Left lobe of liver (tissue), 2 donors: ENCODE measurements around the gene HSD11B1. TPM values are rescaled to one million over a fixed set of nuclear protein-coding genes. Genes with fewer than 3 reads are reported as not detected.

Source experiments
- ATAC-seq: fragments of 200-7000 bp; cut with Tn5 transposase; one replicate; pipeline ENCODE4 v1.9.1; 2020; ENCODE audit warnings: mild to moderate bottlenecking, moderate library complexity
- DNase-seq: peaks from one replicate; pipeline ENCODE4 v3.0.0-alpha.2; 2020; ENCODE audit warnings: low spot score
- total RNA-seq: library from RNA; stranded (reverse); gene quantifications from one replicate; pipeline ENCODE4 v1.2.1, GENCODE V29; 2021
- donor health status: DM: no; HTN: no; CAD: no; lungs with moderate emphysema.
- donor health status: DM: no; HTN: yes; CAD: no.

HSD11B1 gene
- total RNA-seq, 1 donor from 2014 or later: 479 TPM

GRCh38 chr1:209723756-209724693 is 19.4 kb downstream of the HSD11B1 start:
- DNase-seq (peak; percentile 65), ATAC-seq (peak; percentile 59)

DNA sequence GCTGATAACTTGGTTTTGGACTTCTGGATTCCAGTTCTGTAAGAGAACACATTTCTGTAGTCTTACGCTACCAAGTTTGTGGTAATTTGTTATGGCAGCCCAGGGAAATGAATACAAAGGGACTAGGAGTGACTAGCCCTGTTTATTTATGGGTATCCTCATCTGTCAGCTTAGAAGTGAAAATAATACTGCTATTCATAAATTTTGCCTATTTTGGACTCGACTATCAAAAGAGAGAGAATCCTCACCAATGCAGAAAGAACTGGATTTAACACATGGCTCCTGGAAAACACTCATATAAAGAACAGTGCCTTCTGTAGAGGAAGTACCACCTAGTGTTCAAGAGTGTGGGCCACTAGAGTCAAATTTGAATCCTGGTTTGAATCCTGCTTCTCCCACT is 22.6 kb downstream of the HSD11B1 start:
- no peak for DNase-seq
- no peak for ATAC-seq

- ATAC-seq (no peak), DNase-seq (no peak)
Observed at GRCh38 chr1:209727785-209728184, 23.1 kb downstream of the HSD11B1 start.

GRCh38 chr1:209728466-209728865 is 23.8 kb downstream of the HSD11B1 start:
- DNase-seq: no peak
- peak; percentile 30 for ATAC-seq

- no peak for DNase-seq
- ATAC-seq: no peak
Observed at GRCh38 chr1:209729436-209729835, 24.8 kb downstream of the HSD11B1 start.

GRCh38 chr1:209732725-209733124 is 28.1 kb downstream of the HSD11B1 start:
- DNase-seq (no peak), ATAC-seq (peak; percentile 75)

DNA sequence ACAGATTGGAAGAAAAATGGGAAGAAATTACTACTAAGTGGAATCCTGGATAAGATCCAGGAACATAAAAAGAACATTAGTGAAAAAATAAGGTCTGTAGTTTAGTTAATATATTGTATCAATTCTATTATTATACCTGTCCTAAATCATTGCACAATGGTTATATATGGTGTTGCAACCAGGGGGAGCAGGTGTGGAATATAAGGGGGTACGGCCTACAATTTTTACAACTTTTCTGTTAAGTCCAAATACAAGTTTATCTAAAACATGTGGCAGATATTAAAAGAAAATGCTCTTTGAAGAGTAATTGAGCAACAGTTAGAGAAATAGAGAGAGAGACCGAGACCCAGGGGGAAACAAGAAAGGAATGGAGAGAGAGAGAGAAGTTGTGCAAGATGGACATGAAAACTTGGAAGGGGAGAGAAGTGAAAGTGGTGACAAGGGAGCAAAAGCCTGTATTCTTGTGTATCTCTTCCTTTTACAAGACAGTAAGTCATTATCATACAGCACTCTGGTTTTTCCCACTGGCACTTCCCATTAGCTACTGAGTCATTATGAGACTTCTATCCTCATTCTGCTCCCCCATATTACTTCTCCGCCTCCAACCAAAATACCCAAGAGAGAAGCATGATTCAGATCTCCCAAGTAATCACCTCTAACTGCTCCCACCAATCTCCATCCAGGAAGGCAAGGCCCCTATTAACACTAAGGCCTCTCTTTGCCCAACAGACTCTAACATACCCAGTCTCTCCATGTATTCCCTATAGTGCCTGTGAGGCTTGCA is 29.0 kb downstream of the HSD11B1 start:
- DNase-seq (no peak), ATAC-seq (no peak)

DNA sequence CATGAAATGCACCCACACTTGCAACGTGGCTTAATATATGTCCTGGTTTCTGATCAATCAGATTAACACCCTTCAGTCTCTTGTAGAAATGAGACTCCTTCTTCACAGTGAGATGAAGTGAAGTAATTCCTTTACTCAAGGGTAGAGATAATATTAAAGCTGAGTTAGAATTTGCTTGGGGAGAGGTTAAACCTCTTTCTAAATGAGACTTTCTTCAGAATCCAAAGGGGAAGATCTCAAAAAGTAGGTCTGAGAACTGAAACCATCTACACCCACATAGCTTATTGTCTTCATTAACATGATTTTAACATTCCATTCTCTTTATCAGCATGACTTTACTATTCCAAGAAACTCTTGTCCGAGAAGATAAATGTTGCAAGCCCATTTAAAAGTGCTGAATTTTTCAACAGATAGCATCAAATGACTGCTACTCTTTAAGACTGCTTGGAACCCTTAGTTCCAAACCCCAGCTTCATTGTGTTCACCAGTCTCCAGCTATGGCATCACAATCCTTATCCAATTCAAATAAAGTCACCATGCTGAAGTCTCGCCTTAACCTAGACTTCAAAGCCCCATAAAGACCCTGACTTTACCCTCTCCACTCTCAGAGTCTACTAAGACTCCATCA is 32.0 kb downstream of the HSD11B1 start:
- ATAC-seq: no peak
- DNase-seq: no peak

DNA sequence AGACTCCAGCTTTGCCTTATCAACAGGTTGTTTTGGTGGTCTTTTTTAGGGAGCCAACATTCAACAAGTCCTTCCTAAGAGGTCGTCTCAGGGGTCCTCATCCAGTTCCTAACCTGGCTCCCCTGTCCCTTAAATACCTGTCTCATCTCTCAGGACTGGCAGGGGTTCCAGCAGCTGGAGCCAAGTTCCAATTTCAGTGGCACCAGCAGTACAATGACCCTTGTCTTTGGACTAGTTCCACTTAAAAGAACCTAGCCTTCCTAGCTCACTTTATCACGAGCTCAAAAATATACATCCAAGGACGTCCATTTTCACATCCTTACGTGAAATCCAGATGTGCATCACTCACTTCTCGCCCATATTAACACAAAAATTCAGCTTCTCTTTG is 32.5 kb downstream of the HSD11B1 start:
- ATAC-seq (peak; percentile 60), DNase-seq (peak; percentile 68)

GRCh38 chr1:209738270-209738669 is 33.6 kb downstream of the HSD11B1 start:
- DNase-seq (no peak), ATAC-seq (no peak)

GRCh38 chr1:209741193-209741592 is 36.5 kb downstream of the HSD11B1 start:
- ATAC-seq: peak; percentile 80

DNA sequence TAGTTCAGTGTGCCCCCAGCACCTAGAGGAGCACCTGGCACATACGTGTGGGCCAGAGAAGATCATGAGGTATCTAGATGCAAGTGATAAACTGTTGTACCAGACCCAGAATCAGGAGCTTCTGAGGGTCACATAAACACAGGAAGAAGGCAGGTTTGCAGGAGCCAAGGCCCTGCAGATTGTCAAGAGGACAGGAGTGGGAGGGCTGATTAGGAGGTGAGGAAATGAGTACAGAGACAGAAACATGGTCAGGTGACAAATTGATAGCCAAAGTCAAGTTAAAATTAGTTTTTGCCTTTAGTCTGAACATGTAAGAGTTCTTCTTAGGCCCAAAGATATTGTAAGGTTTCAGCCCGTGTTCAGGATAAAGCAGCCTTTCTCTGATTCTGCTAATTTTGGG is 37.2 kb downstream of the HSD11B1 start:
- ATAC-seq: peak; percentile 51
- DNase-seq: no peak

More at GRCh38 chr1:209741193-209741592, 36.5 kb downstream of the HSD11B1 start:
- peak; percentile 79 for DNase-seq

DNA sequence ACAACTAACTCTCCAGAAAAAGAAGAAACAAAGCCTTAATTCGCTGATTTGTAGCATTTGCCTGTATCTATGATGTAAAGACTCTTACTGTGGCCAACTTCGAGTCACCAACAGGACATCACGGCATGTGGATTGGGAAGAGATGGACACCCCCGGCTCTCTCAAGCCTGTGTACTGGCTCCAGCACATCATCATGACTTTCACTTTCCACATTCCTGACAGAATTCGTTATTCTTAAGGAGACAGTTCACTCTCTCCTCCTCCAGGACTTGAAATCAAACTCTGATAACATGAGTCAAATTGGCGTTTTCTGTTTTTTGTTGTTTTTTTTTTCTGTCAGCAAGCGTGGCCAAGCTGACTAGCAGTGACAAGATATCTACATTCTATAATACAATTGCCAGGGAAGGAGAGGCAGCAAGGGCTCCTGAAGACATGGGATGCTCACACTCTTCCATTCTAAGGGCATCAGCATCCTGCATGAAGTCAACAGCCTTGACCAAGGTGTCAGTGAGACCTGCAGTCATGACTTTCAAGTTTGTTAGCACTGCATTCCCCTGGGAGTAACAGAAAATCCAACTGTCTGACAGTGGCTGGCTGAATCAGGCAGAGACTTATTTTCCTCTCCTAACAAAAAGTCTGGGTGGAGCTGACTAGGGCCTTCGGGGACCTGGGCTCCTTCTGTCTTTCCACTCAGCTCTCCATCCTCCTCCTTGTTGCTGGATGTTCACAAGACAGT is 37.9 kb downstream of the HSD11B1 start:
- peak; percentile 40 for ATAC-seq

GRCh38 chr1:209743145-209743482 is 38.5 kb downstream of the HSD11B1 start:
- peak; percentile 19 for ATAC-seq
- peak; percentile 73 for DNase-seq

More for the DNA sequence above, 37.9 kb downstream of the HSD11B1 start:
- DNase-seq: no peak

- DNase-seq (no peak), ATAC-seq (no peak)
Observed at GRCh38 chr1:209746451-209747165, 42.0 kb downstream of the HSD11B1 start.

DNA sequence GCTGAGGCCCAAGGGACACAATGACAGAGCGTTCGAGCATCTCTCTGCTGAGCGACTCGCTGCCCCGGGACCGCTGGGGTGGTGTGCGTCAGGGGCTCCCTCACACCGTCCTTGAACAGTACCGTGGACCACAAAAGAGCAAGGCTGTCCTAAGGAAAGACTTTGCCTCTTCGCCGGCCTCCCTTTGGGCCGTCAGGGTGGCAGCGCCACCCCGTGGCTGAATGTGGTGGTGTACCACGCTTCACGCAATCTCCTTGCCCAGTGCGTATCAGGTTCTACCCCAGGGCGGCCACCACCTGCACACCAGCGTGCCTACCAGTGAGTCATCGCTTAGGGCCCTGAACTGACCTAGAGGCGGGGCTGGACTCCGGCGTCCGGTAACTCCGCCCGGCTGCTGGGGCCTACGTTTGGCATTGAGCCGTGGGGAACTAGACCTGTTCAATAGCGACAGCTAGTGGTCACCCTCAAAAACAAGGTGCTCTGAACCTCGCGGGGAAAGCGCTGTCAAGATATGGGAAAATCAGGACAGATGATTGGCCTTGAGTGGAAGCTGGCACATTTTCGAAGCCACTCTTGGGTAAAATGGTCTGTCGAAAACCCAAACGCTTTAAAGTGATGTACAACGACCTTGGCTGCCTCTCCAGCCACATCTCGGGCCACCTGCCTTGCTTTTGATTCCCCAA is 43.1 kb downstream of the HSD11B1 start:
- DNase-seq: peak; percentile 99
- peak; percentile 96 for ATAC-seq

GRCh38 chr1:209748620-209749019 is 44.0 kb downstream of the HSD11B1 start:
- no peak for ATAC-seq
- DNase-seq: no peak

DNA sequence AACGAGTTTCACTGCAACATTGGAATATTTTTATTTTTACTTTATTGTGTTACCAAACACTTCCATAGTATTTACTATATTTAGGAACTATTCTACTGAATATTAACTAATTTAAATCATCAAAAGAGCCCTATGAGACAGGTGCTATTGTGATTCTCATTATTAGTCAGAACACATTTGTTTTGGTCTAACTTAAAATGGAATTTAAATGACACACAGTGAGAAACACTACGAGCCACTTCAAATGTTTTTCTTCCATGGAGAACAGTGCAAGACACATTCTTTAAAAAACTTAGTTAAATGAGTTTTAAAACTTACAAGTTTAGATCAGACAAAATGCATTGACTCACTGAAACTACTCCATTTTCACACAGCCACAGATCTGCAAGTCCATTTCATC is 44.6 kb downstream of the HSD11B1 start:
- no peak for DNase-seq

DNA sequence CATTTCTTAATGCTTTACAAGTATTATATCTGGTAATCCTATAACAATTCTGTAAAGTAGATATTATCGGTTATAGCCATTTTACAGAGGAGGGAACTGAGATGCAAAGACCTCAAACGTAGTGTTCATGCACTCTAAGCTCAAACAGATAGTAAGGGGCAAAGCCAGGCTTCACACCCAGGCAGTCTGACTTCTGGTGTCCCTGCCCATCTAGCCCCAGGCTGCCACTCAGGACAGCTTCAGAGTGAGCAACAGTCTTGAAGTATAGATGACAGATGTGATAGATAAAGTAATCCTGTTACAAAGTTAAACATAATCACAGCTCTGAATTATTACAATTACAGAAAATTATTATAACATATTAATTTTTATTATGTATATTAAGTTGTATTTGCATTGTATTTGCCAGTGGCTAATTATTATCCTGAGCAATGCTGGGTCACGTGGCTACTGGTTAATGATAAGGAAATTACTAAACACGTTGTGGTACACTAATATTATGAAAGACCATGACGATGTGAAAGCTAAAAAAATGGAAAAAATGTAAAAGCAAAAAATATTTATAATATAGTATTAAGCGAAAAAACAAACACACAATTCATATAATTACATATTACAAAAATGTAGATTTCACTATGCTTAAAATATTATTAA is 45.2 kb downstream of the HSD11B1 start:
- DNase-seq: no peak
- ATAC-seq: no peak

More for the DNA sequence above, 44.6 kb downstream of the HSD11B1 start:
- no peak for ATAC-seq
